T-helper 9 cell (primary cell): ENCODE measurements around the gene SLC39A5.
"Not testable (repeated sequence)": the region's sequence is repeated elsewhere in the genome, so short reads cannot be mapped to it uniquely, and the experiment has no call there.

Experiments
- DNase-seq: peaks from one replicate; pipeline ENCODE4 v3.0.0-alpha.2; 2020

SLC39A5 gene

GRCh38 chr12:56280849-56281248 lies 51.0 kb downstream of the SLC39A5 start:
- no peak for DNase-seq

- DNase-seq, result no peak
Observed at GRCh38 chr12:56282030-56282429, 52.2 kb downstream of the SLC39A5 start.

GRCh38 chr12:56282579-56282978 lies 52.7 kb downstream of the SLC39A5 start:
- DNase-seq, result no peak

- not testable (repeated sequence) for DNase-seq
Observed at GRCh38 chr12:56284263-56284662, 54.4 kb downstream of the SLC39A5 start.

- DNase-seq, result no peak
Observed at GRCh38 chr12:56286044-56286830, 56.4 kb downstream of the SLC39A5 start.
